Activated T-helper 1 cell treated with anti-CD3 and anti-CD28 coated beads, Interleukin-12 subunit alpha, Interleukin-12 subunit beta, Interleukin-2, Interleukin-4 antibody, amounts not matched to agents 30 ng/mL and 10 ng/mL and 1 ng/mL, durations not matched to agents 14 hours and 24 hours and 36 hours (primary cell): Measurements from ENCODE around the gene PEAR1. TPM values are rescaled to one million over a fixed set of nuclear protein-coding genes. Genes with fewer than 3 reads are reported as not detected.

ENCODE experiments used
- DNase-seq: peaks from one replicate; pipeline ENCODE4 v3.0.0; 2021; ENCODE audit warnings: low spot score
- H3K27ac Mint-ChIP-seq: one replicate; pipeline ENCODE4 v1.8.0; 2021; ENCODE audit warnings: mild to moderate bottlenecking, mixed read lengths
- H3K27me3 Mint-ChIP-seq: one replicate; pipeline ENCODE4 v1.8.0; 2022; ENCODE audit warnings: mild to moderate bottlenecking, moderate library complexity, mixed read lengths; ENCODE audit not compliant: insufficient read depth
- H3K36me3 Mint-ChIP-seq: one replicate; pipeline ENCODE4 v1.8.0; 2021; ENCODE audit warnings: low read depth, mixed read lengths
- H3K4me1 Mint-ChIP-seq: one replicate; pipeline ENCODE4 v1.8.0; 2021; ENCODE audit warnings: low read depth, mixed read lengths
- H3K4me3 Mint-ChIP-seq: one replicate; pipeline ENCODE4 v1.8.0; 2021; ENCODE audit warnings: mild to moderate bottlenecking, moderate library complexity, mixed read lengths
- H3K9me3 Mint-ChIP-seq: one replicate; pipeline ENCODE4 v1.8.0; 2021; ENCODE audit warnings: mixed read lengths
- intact Hi-C: fragments of 100-400 bp; cut with micrococcal nuclease; formaldehyde crosslinking; loops from one replicate; pipeline ENCODE4 v1.15.1; 2024
- total RNA-seq: library from RNA; stranded (reverse); gene quantifications from 2 replicates; pipeline ENCODE4 v1.2.3, GENCODE V29; 2022

The PEAR1 gene
- total RNA-seq, 1 donor from 2014 or later: 0.36 TPM

DNA sequence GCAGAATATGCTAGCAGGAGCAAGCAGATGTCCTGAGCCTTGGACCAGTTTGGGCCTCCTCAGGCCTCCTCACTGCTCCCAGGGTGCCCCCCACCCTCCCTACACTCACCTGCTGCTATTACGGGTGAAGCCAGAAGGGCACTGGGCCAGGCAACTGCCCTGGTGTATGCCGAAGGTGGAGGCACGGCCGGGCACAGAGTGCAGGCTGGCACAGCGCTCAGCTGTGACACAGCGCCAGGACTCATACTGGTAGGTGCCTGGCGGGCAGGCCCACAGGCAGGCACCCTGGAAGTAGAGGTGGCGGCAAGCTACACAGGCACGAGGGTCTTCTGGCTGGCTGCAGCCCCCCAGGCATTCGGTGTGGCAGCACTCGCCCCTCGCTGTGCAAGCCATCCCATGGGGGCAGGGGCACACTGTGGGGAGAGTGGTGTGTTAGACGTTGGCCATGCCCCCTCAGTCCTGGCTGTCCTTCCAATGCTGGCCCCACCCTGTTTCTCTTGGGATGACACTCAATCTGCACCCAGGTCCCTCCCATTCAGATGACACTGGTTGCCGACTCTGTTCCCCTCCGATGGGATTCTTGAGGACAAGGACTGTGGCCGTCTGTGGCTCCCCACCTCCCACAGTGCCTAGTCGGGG is 41.6 kb upstream of the PEAR1 start:
- intact Hi-C loops: no loop called here
- Mint-ChIP-seq H3K27ac (no peak overlapping the region), H3K36me3 (no peaks in the 10 kb centered on the region), H3K9me3 (no peaks in the 10 kb centered on the region), H3K27me3 (peaks cover 19% of the 10 kb centered on the region), H3K4me3 (no peak overlapping the region), H3K4me1 (peaks cover 22% of the 10 kb centered on the region)
- DNase-seq: no peak

DNA sequence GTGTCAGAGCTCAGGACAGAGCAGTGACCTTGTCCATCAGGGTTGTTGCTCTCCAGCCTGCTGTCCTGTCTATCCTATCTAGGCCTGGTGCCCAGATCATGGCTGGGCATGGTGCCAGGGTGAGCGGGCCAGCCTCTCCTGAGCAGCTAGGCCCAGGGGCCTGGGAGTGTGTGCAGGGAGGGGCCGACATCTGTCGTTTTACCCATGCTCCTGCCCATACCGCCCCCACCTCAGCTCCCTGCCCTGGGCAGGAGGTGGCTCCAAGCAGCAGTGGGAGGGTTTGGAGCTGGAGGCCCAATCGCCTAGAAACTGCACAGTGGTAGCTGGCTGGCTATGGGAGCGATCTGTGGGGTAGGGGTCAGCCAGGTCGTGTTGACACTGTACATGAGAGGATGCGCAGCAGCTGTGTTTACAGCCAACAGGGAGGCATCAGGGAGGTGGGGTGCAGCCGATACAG is 41.1 kb upstream of the PEAR1 start:
- Mint-ChIP-seq H3K4me3 (no peak overlapping the region), H3K9me3 (no peaks in the 10 kb centered on the region), H3K36me3 (no peaks in the 10 kb centered on the region), H3K4me1 (peaks cover 22% of the 10 kb centered on the region), H3K27me3 (peaks cover 16% of the 10 kb centered on the region), H3K27ac (no peak overlapping the region)
- intact Hi-C loops: no loop called here
- DNase-seq: no peak

DNA sequence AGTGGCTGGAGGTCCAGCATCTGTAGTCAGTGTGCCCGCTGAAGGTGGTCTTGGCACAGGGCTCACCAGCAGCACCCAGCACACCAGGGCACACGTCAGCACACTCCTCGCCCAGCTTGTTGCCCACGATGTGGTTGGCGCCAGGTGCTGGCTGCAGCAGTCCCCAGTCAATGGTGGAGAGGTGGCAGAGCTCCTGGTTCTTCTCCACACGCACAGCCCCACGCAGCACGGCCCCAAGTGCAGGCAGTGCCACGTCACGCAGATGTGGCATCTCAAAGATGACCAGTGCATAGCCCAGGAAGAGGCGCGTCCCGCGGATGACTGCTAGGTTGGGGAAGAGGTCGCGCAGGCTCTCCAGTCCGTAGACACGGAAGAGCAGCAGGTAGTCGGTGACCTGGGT is 39.8 kb upstream of the PEAR1 start:
- Mint-ChIP-seq H3K9me3 (no peaks in the 10 kb centered on the region), H3K27ac (no peak overlapping the region), H3K27me3 (peaks cover 20% of the 10 kb centered on the region), H3K36me3 (no peaks in the 10 kb centered on the region), H3K4me1 (peaks cover 18% of the 10 kb centered on the region), H3K4me3 (no peak overlapping the region)
- no peak for DNase-seq
- intact Hi-C loops: no loop called here

DNA sequence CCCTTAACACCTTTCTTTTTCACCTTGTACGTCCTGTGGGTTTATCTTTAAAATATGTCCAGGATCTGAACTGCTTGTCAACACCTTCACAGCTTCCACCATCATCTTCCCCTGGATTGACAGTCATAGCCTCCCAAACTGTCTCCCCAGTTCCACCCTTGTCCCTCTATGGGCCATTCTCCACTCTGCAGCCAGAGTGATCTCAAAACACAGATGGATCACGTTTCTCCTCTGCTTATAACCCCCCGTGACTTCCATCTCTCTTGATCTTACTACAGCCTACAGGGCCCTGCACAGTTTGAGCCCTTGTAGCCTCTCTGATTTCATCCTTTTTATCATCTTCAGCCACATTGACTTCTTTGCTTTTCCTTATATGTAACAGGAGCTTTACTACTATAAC is 38.9 kb upstream of the PEAR1 start:
- intact Hi-C loops: no loop called here
- Mint-ChIP-seq H3K4me3 (no peak overlapping the region), H3K27me3 (peaks cover 20% of the 10 kb centered on the region), H3K9me3 (no peaks in the 10 kb centered on the region), H3K36me3 (no peaks in the 10 kb centered on the region), H3K27ac (no peak overlapping the region), H3K4me1 (peaks cover 15% of the 10 kb centered on the region)
- no peak for DNase-seq

DNA sequence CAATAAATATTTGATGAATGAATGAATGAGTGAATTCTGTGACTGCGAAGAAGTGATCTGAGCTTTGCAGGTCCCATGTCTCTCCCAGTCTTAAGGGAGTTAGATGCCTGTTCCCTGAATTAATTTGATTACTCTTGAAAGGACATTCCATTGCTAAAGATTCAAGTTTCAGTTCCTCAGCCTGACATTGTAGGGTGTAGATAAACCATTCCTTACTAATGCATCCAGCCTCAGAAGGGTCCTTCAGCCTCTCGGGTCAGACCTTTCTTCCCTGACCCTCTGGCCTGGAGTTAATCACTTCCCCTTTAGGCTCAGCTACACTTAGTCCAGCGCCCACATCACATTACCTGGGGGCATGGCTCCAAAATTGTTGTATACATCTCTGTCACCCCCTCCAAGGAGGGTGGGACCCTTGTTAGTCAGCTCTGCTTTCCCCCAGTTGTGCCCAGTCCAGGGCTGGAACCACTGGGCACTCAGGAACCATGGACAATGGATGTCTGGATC is 37.2 kb upstream of the PEAR1 start:
- Mint-ChIP-seq H3K27me3 (peaks cover 18% of the 10 kb centered on the region), H3K36me3 (no peaks in the 10 kb centered on the region), H3K4me3 (no peak overlapping the region), H3K9me3 (no peaks in the 10 kb centered on the region), H3K4me1 (peaks cover 24% of the 10 kb centered on the region), H3K27ac (no peak overlapping the region)
- intact Hi-C loops: no loop called here
- no peak for DNase-seq

DNA sequence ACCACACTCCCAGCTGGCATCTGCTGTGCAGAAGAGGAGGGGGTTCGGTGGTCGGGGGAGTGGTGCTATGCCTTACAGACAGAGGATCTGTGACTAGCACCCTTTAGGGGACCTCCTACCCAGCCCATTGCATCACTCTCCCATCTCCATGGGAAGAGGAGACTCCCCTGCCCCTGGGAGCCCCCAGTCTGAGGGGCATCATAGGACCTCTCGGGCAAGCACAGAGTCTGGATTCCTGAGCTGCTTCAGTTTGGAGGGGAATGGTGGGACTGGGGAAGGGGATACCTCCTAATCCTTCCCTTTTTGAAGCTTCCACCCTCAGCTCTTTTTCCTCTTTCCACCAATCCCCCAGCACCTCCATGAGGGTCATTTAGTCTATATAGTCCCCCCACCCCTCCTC is 36.0 kb upstream of the PEAR1 start:
- Mint-ChIP-seq H3K36me3 (peaks cover 4% of the 10 kb centered on the region), H3K27me3 (peaks cover 18% of the 10 kb centered on the region), H3K4me3 (no peak overlapping the region), H3K27ac (no peak overlapping the region), H3K9me3 (no peaks in the 10 kb centered on the region), H3K4me1 (peaks cover 35% of the 10 kb centered on the region)
- DNase-seq: no peak
- intact Hi-C loops: no loop called here

DNA sequence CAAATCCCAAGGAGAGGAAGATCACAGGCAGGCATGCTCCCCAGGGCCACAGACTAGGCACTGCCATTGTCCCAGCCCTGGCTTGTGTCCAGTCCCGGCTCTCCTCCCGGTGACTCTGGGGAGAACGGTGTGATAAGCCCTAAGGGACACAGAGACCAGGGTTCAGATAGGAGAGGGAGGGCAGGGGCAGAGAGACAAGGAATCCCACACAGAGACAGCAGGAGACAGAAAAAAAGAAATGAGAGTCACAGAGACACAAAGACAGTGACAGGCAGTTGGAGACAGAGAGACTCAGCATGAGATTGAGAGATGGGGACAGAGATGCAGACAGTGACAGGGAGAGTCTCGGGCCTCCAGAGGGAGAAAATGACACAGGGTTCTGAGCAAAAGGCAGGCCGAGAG is 35.0 kb upstream of the PEAR1 start:
- Mint-ChIP-seq H3K4me1 (peaks cover 39% of the 10 kb centered on the region), H3K27ac (no peak overlapping the region), H3K27me3 (peaks cover 18% of the 10 kb centered on the region), H3K9me3 (no peaks in the 10 kb centered on the region), H3K4me3 (peak overlapping the region; percentile 66), H3K36me3 (peaks cover 9% of the 10 kb centered on the region)
- DNase-seq: no peak
- intact Hi-C loops: no loop called here

DNA sequence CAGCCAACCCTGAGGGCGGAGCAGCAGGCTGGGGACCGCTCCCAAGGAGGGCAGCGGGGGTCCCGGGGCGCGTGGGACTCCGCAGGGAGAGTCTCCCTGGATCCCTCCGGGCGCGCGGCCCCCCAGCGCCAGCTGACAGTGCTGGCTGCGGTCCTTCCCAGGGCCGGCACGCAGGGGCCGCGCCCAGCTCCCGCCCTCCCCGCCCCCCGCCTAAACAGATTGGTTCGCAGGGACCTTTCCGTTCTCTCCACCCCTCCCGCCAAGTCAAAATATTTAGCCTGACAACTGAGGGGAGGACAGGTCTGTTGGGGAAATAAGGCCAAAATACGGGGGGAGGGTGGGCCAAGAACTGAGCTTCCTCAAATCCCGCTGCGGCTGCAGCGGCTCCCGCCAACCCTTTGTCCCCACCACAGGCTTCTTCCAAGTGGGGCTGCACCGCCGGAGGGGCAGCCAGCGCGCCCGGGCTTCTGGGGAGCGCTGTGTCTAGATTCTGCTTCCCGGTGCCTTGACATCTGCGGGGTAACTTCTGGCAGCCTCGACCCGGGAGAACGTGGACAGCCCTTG is 34.5 kb upstream of the PEAR1 start, which contains the start of gene INSRR:
Gene INSRR (minus strand): TSS at position 159 of the 564 bp plus-strand sequence. CDS start 496 bp downstream, outside the sequence.
- intact Hi-C loops: loop anchor here (1.0 kb wide), 1 partner anchor 133 kb away; no protein-coding TSS in a partner anchor
- H3K27me3 Mint-ChIP-seq: peaks cover 15% of the 10 kb centered on the region
- H3K4me1 Mint-ChIP-seq: peaks cover 44% of the 10 kb centered on the region
- DNase-seq: no peak
- peaks cover 9% of the 10 kb centered on the region for H3K36me3 Mint-ChIP-seq
- H3K4me3 Mint-ChIP-seq: peak within 1 kb of the TSS; percentile 88
- H3K27ac Mint-ChIP-seq: no peak within 1 kb of the TSS
- no peaks in the 10 kb centered on the region for H3K9me3 Mint-ChIP-seq

DNA sequence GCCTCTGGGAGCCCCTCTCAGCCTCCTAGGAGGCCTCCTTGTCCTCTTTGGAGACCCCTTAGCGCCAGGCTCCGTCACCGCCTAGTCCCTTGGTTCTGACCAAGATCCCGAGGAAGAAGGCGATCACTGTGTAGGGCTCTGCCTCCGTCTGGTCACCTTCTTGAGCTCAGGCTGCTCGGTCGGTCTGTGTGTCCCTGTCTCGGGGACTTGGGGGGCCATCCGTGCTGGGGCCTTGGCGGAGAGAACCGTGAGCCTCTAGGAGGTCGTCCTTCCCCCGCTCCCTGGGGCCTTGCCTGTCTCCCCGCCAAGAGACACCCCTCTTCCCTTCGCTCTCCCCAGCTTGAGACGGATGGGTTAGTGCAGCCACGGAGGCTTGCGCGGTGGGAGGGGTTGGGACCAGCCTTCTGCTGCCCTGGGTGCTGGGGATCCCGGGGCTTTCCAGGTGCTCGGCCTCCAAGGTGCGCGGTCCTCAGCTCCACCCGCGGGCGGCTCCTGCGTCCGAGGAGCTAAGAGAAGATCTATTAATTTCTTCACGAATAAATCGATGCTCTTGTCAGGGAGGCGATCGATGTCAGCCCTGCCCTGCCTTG is 33.9 kb upstream of the PEAR1 start:
- Mint-ChIP-seq H3K27me3 (peaks cover 15% of the 10 kb centered on the region), H3K27ac (no peak overlapping the region), H3K4me1 (peaks cover 50% of the 10 kb centered on the region), H3K4me3 (peak overlapping the region; percentile 88), H3K36me3 (peaks cover 9% of the 10 kb centered on the region), H3K9me3 (no peaks in the 10 kb centered on the region)
- no peak for DNase-seq
- intact Hi-C loops: loop anchor here (1.0 to 5.0 kb wide), 9 partner anchors 11 to 1652 kb away; partner anchors contain the start of genes MTX1, PRCC, SH2D2A and THBS3

DNA sequence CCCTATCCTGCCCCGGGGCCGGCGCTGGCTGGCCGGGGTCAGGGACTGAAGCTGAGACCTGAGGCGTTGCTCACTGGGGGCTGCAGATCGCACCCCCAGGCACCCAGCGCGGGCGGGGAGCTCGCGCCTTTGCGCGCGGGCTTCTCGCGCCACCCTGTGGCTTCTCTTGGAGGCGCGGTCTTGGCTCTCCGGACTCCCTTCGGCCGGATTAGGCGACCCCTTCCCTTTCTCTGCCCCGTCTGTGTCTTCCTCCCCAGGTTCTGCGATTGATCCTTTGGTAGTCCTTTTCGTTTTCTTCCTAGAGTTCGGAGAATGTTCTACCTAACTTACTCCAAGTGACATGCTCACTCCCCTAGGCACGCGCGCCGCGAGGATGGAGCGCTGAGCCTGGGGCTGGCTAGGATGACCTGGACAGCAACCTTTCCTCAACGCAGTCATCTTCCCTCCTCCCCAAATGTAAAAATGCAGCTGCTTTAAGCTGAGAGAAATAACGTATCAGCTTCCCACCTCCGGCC is 33.3 kb upstream of the PEAR1 start:
- peak; percentile 53 for DNase-seq
- H3K4me1 Mint-ChIP-seq: peaks cover 56% of the 10 kb centered on the region
- H3K36me3 Mint-ChIP-seq: peaks cover 10% of the 10 kb centered on the region

DNA sequence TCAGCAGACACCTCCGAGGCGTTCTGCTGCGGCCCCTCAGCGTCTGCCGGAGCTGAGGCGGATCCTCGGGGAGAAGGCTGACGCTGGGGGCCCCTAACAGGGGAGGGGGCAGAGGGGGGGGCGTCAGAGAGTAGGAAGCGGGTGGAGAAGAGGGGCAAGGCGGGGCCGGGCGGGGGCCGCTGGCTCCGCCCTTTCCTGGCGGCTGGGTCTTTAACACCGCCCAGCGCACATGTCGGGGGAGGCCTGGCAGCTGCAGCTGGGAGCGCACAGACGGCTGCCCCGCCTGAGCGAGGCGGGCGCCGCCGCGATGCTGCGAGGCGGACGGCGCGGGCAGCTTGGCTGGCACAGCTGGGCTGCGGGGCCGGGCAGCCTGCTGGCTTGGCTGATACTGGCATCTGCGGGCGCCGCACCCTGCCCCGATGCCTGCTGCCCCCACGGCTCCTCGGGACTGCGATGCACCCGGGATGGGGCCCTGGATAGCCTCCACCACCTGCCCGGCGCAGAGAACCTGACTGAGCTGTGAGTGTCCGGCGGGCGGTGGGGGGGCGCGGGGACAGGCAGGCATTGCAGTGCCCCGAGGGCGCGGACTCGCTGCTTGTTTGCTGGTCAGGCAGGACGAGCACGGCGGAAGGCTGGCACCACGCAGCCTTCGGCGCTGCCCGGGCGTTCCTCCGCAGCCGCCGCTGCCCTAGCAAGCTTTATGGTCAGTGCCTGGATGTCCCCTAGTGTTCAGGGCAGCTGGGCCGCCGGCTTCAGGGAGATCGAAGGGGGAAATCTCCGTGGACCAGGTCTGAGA is 32.7 kb upstream of the PEAR1 start, which contains the start of gene NTRK1:
Gene NTRK1 (plus strand): TSS at position 238 of the 796 bp plus-strand sequence. CDS start 70 bp downstream, at position 308.
- peak; percentile 64 for DNase-seq
- Mint-ChIP-seq H3K27me3 (peaks cover 15% of the 10 kb centered on the region), H3K36me3 (peaks cover 12% of the 10 kb centered on the region), H3K4me1 (peaks cover 62% of the 10 kb centered on the region), H3K27ac (peak within 1 kb of the TSS; percentile 80), H3K9me3 (no peaks in the 10 kb centered on the region), H3K4me3 (peak within 1 kb of the TSS; percentile 88)
- intact Hi-C loops: loop anchor here (1.0 to 5.0 kb wide), 8 partner anchors 13 to 1654 kb away; partner anchors contain the start of genes MTX1, PRCC, SH2D2A and THBS3

More for the DNA sequence above, 33.3 kb upstream of the PEAR1 start:
- Mint-ChIP-seq H3K27me3 (peaks cover 15% of the 10 kb centered on the region), H3K4me3 (peak overlapping the region; percentile 88), H3K9me3 (no peaks in the 10 kb centered on the region), H3K27ac (peak overlapping the region; percentile 80)
- intact Hi-C loops: loop anchor here (1.0 to 5.0 kb wide), 8 partner anchors 12 to 1653 kb away; partner anchors contain the start of genes MTX1, PRCC, SH2D2A and THBS3

DNA sequence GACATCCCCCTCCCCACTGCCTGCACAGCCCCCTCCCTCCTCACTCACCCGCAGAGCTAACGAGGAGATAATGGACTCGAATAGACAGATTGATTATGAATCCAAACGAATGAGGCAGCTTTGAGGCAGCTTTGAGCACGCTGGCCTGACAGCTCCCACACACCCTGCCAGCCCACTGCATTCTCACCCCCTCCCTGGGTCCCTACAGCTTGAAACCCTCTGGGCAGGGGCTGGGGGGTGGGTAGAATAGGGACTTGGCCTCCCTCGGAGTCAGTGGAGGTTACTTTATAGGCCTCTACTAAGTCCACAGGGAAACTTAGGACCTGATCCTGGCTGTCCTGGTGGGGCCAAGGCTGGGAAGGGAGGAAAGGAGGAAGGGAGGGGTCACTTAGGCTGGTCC is 30.9 kb upstream of the PEAR1 start:
- Mint-ChIP-seq H3K36me3 (peaks cover 12% of the 10 kb centered on the region), H3K27me3 (peaks cover 10% of the 10 kb centered on the region), H3K9me3 (no peaks in the 10 kb centered on the region), H3K27ac (peak overlapping the region; percentile 54), H3K4me1 (peaks cover 77% of the 10 kb centered on the region), H3K4me3 (peak overlapping the region; percentile 81)
- intact Hi-C loops: loop anchor here (2.0 to 5.0 kb wide), 2 partner anchors 58 to 1655 kb away; partner anchors contain the start of genes LRRC71, MTX1 and THBS3
- DNase-seq: no peak
